T-cell (primary cell): ENCODE measurements around the gene SCML1. TPM values are rescaled to one million over a fixed set of nuclear protein-coding genes. Genes with fewer than 3 reads are reported as not detected.

Source experiments
- ATAC-seq, 4 experiments: fragments of 200-7000 bp in 3 of 4; fragments of 150-1000 bp in 1 of 4; cut with Tn5 transposase; replicated peaks in 1 of 4; 1 replicate in 3 of 4; 2 replicates in 1 of 4; pipeline ENCODE4 v1.10.0; 2021; ENCODE audit warnings: moderate library complexity in 3 of 4, mild to moderate bottlenecking in 2 of 4, moderate number of reproducible peaks in 1 of 4
- CTCF ChIA-PET, 2 donors: fragments of 300-600 bp; sonication (Branson Sonifier 250); formaldehyde crosslinking; loops; one replicate each; lab custom pipeline; 2022; ENCODE audit warnings: antibody characterized with exemption in 2 of 2; lab: Charles Lee
- POLR2A ChIA-PET, 2 donors: fragments of 300-600 bp; sonication (Branson Sonifier 250); formaldehyde crosslinking; loops; one replicate each; lab custom pipeline; 2022; ENCODE audit warnings: antibody characterized with exemption in 2 of 2; lab: Charles Lee
- DNase-seq, 35 experiments: peaks; one replicate each; pipeline versions ENCODE4 v3.0.0 to v3.0.0-alpha.2; 2013 to 2023
- H3K27ac ChIP-seq: one replicate; pipeline ENCODE4 v1.5.1; 2013; ENCODE audit warnings: low read length
- H3K27me3 ChIP-seq, 2 experiments: replicated peaks in 1 of 2; 1 replicate in 1 of 2; 2 replicates in 1 of 2; pipeline versions ENCODE4 v1.6.1 to v1.7.0; 2013; ENCODE audit warnings: low read length in 1 of 2, mixed read lengths in 1 of 2; ENCODE audit not compliant: control insufficient read depth in 2 of 2, insufficient read depth in 2 of 2; ENCODE audit errors: extremely low read depth in 1 of 2
- H3K36me3 ChIP-seq, 2 donors: 1 replicate in 1 of 2; 2 replicates in 1 of 2; pipeline versions ENCODE4 v1.6.1 to v1.7.0; 2013; ENCODE audit warnings: low read length in 1 of 2; ENCODE audit not compliant: control insufficient read depth in 2 of 2, insufficient read depth in 1 of 2; ENCODE audit errors: extremely low read depth in 1 of 2
- H3K4me1 ChIP-seq, 2 experiments: 1 replicate in 1 of 2; 2 replicates in 1 of 2; pipeline versions ENCODE4 v1.6.1 to v1.7.0; 2013; ENCODE audit warnings: low read length in 2 of 2, mixed read lengths in 1 of 2; ENCODE audit not compliant: insufficient read depth in 2 of 2, control insufficient read depth in 1 of 2; ENCODE audit errors: extremely low read depth in 1 of 2
- H3K4me3 ChIP-seq, 2 donors: 1 replicate in 1 of 2; 2 replicates in 1 of 2; pipeline versions ENCODE4 v1.5.1 to v1.7.0; 2013; ENCODE audit warnings: mild to moderate bottlenecking in 2 of 2, low read length in 1 of 2, moderate library complexity in 1 of 2; ENCODE audit not compliant: control insufficient read depth in 1 of 2; ENCODE audit errors: extremely low read depth in 1 of 2
- H3K9me3 ChIP-seq: 2 replicates; pipeline ENCODE4 v1.7.0; 2013
- H3K27ac Mint-ChIP-seq, 2 donors: one replicate each; pipeline ENCODE4 v1.8.0; 2020 to 2021; ENCODE audit warnings: mild to moderate bottlenecking in 2 of 2, mixed read lengths in 2 of 2
- H3K27me3 Mint-ChIP-seq, 2 donors: one replicate each; pipeline ENCODE4 v1.8.0; 2021 to 2022; ENCODE audit warnings: mixed read lengths in 2 of 2
- H3K36me3 Mint-ChIP-seq: one replicate; pipeline ENCODE4 v1.8.0; 2021; ENCODE audit warnings: mixed read lengths
- H3K4me1 Mint-ChIP-seq, 3 donors: one replicate each; pipeline ENCODE4 v1.8.0; 2020 to 2022; ENCODE audit warnings: mixed read lengths in 3 of 3, mild to moderate bottlenecking in 1 of 3
- H3K4me3 Mint-ChIP-seq, 3 donors: one replicate each; pipeline ENCODE4 v1.8.0; 2020 to 2022; ENCODE audit warnings: mild to moderate bottlenecking in 3 of 3, mixed read lengths in 3 of 3, moderate library complexity in 3 of 3
- H3K9me3 Mint-ChIP-seq, 3 donors: one replicate each; pipeline ENCODE4 v1.8.0; 2020 to 2022; ENCODE audit warnings: mixed read lengths in 3 of 3
- WGBS: methylation state at CpG from one replicate; pipeline ENCODE4 v1.1.5; 2013; ENCODE audit warnings: missing lambda C conversion rate; ENCODE audit not compliant: insufficient coverage; 5-methylcytosine and 5-hydroxymethylcytosine counted together
- total RNA-seq, 35 experiments: library from RNA in 6 of 35; stranded (reverse) in 6 of 35; fragments of 120-200 nt in 1 of 35; gene quantifications; one replicate each; pipeline versions ENCODE4 v1.2.1 to v1.2.4 and lab custom pipeline; 2013 to 2026

SCML1 gene
- total RNA-seq, 5 donors from 2014 or later (not counting 1 experiment from before 2014, with no cell fraction given), result 13.6 to 33.0 (median 23.0) TPM

GRCh38 chrX:17788956-17789562 is 51.8 kb downstream of the SCML1 start:
- Histone ChIP-seq H3K27me3 (peaks cover 0 to 8% of the 10 kb centered on the region in 2 experiments), H3K9me3 (no peaks in the 10 kb centered on the region), H3K4me3 (no peak overlapping the region), H3K27ac (no peak overlapping the region), H3K36me3 (no peaks in the 10 kb centered on the region), H3K4me1 (peaks cover 0 to 7% of the 10 kb centered on the region in 2 experiments)
- Mint-ChIP-seq H3K36me3 (no peaks in the 10 kb centered on the region), H3K27ac (no peak overlapping the region), H3K9me3 (no peaks in the 10 kb centered on the region), H3K4me3 (no peak overlapping the region), H3K4me1 (peaks cover 8 to 16% (median 14%) of the 10 kb centered on the region in 3 donors), H3K27me3 (peaks cover 0 to 8% of the 10 kb centered on the region in 2 donors)
- ChIA-PET POLR2A (no interaction called here), CTCF (interaction anchor here in 1 of 2 donors (1.7 kb wide), 1 partner anchor 44 kb away, joined by 5 read pairs; no protein-coding TSS in a partner anchor)
- ATAC-seq, result no peak
- 82% methylated on average over 4 of the region's 8 CpGs for WGBS
- no peak for DNase-seq

- ATAC-seq (no peak), DNase-seq (no peak)
- Histone ChIP-seq H3K27me3 (peaks cover 0 to 2% of the 10 kb centered on the region in 2 experiments), H3K4me1 (peaks cover 0 to 6% of the 10 kb centered on the region in 2 experiments), H3K4me3 (no peak overlapping the region), H3K9me3 (no peaks in the 10 kb centered on the region), H3K36me3 (no peaks in the 10 kb centered on the region), H3K27ac (no peak overlapping the region)
- Mint-ChIP-seq H3K36me3 (no peaks in the 10 kb centered on the region), H3K27ac (no peak overlapping the region), H3K4me3 (no peak overlapping the region), H3K4me1 (peaks cover 0 to 10% (median 9%) of the 10 kb centered on the region in 3 donors), H3K9me3 (no peaks in the 10 kb centered on the region), H3K27me3 (peaks cover 0 to 8% of the 10 kb centered on the region in 2 donors)
- WGBS, result no CpG with 5 or more reads among the region's 1 CpG
- POLR2A ChIA-PET, result no interaction called here
- CTCF ChIA-PET, result no interaction called here
These were observed 55.5 kb downstream of the SCML1 start for GRCh38 chrX:17792826-17793225.

DNA sequence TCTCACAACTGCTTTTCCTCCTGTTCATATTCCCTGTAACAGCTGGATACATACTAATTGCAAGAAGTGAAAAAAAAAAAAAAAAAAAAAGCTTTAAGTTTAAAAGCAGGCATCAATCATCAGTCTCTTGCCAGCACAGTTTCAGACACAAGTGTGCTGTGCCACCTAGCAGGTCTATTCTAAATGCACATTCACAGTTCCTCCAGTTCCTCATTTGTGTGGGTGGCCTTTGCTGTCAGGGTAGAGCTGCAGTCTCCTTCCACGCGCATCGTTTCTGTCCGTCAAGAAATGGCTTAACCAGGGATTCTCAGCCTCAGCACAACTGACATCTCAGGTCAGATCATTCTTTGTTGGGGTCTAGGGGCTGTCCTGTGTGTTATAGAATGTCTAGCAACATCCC is 61.6 kb downstream of the SCML1 start:
- POLR2A ChIA-PET, result no interaction called here
- DNase-seq (no peak), ATAC-seq (no peak)
- Histone ChIP-seq H3K27ac (no peak overlapping the region), H3K4me1 (peaks cover 0 to 2% of the 10 kb centered on the region in 2 experiments), H3K4me3 (no peak overlapping the region), H3K27me3 (peaks cover 0 to 2% of the 10 kb centered on the region in 2 experiments), H3K36me3 (no peaks in the 10 kb centered on the region), H3K9me3 (no peaks in the 10 kb centered on the region)
- Mint-ChIP-seq H3K9me3 (no peaks in the 10 kb centered on the region), H3K4me3 (no peak overlapping the region), H3K36me3 (no peaks in the 10 kb centered on the region), H3K4me1 (peaks cover 0 to 4% (median 2%) of the 10 kb centered on the region in 3 donors), H3K27me3 (no peaks in the 10 kb centered on the region), H3K27ac (no peak overlapping the region)
- WGBS, result no CpG with 5 or more reads among the region's 4 CpGs
- CTCF ChIA-PET, result interaction anchor here (0.5 to 1.9 kb wide), 5 partner anchors 14 to 546 kb away, joined by 3 to 6 read pairs (median 4); no protein-coding TSS in a partner anchor

- H3K27ac Mint-ChIP-seq, result no peak overlapping the region
- Histone ChIP-seq H3K4me1 (peaks cover 0 to 2% of the 10 kb centered on the region in 2 experiments), H3K27ac (no peak overlapping the region), H3K4me3 (no peak overlapping the region), H3K9me3 (no peaks in the 10 kb centered on the region), H3K36me3 (no peaks in the 10 kb centered on the region), H3K27me3 (peaks cover 0 to 2% of the 10 kb centered on the region in 2 experiments)
- ChIA-PET CTCF (no interaction called here), POLR2A (no interaction called here)
- no peak for ATAC-seq
- H3K4me1 Mint-ChIP-seq, result peaks cover 0 to 4% (median 2%) of the 10 kb centered on the region in 3 donors
- no peaks in the 10 kb centered on the region for H3K9me3 Mint-ChIP-seq
- DNase-seq, result no peak
- 88% methylated on average over 10 of the region's 13 CpGs for WGBS
- no peak overlapping the region for H3K4me3 Mint-ChIP-seq
- H3K27me3 Mint-ChIP-seq, result no peaks in the 10 kb centered on the region
- H3K36me3 Mint-ChIP-seq, result no peaks in the 10 kb centered on the region
These were observed 64.1 kb downstream of the SCML1 start for GRCh38 chrX:17801431-17801830.

- Mint-ChIP-seq H3K27me3 (no peaks in the 10 kb centered on the region), H3K36me3 (no peaks in the 10 kb centered on the region), H3K9me3 (no peaks in the 10 kb centered on the region), H3K4me3 (no peak overlapping the region), H3K27ac (no peak overlapping the region), H3K4me1 (peaks cover 0 to 2% (median 2%) of the 10 kb centered on the region in 3 donors)
- ChIA-PET POLR2A (no interaction called here), CTCF (no interaction called here)
- WGBS, result 80% methylated on average over 2 of the region's 7 CpGs
- H3K4me1 ChIP-seq, result peaks cover 0 to 2% of the 10 kb centered on the region in 2 experiments
- DNase-seq (no peak), ATAC-seq (no peak)
- no peak overlapping the region for H3K4me3 ChIP-seq
- no peak overlapping the region for H3K27ac ChIP-seq
- H3K36me3 ChIP-seq, result no peaks in the 10 kb centered on the region
- H3K9me3 ChIP-seq, result no peaks in the 10 kb centered on the region
- peaks cover 0 to 2% of the 10 kb centered on the region in 2 experiments for H3K27me3 ChIP-seq
These were observed 65.5 kb downstream of the SCML1 start for GRCh38 chrX:17802756-17803155.

DNA sequence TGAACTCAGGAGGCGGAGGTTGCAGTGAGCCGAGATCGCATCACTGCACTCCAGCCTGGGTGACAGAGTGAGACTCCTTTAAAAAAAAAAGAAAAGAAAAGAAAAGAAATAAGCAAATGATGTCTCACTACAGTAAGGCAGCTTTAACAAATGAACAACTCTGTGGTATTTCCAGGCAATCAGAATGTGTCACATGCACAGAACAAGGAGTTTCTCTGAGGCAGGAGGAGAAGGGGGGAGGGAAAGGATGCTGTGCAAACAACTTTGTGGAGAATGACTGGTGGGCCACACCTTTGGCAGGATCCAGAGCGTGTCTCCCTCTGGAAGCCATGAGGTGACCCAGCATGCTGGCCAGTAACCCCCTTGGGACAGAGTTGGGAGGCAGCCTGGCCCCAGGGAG is 66.2 kb downstream of the SCML1 start:
- ChIA-PET CTCF (no interaction called here), POLR2A (no interaction called here)
- no peaks in the 10 kb centered on the region for H3K4me1 Mint-ChIP-seq
- H3K4me3 Mint-ChIP-seq, result no peak overlapping the region
- Histone ChIP-seq H3K36me3 (no peaks in the 10 kb centered on the region), H3K27me3 (peaks cover 0 to 2% of the 10 kb centered on the region in 2 experiments), H3K4me1 (no peaks in the 10 kb centered on the region), H3K9me3 (no peaks in the 10 kb centered on the region), H3K4me3 (no peak overlapping the region), H3K27ac (no peak overlapping the region)
- no peaks in the 10 kb centered on the region for H3K9me3 Mint-ChIP-seq
- no peak for ATAC-seq
- no peak for DNase-seq
- H3K36me3 Mint-ChIP-seq, result no peaks in the 10 kb centered on the region
- no peaks in the 10 kb centered on the region for H3K27me3 Mint-ChIP-seq
- H3K27ac Mint-ChIP-seq, result no peak overlapping the region
- 60% methylated on average over 1 of the region's 4 CpGs for WGBS
